Activated CD4-positive, alpha-beta T cell treated with anti-CD3 and anti-CD28 coated beads, Interleukin-2, amount 10 ng/mL, durations not matched to agents 24 days and 14 days (primary cell): ENCODE data around the gene LDLRAD1. TPM values are rescaled to one million over a fixed set of nuclear protein-coding genes. Genes with fewer than 3 reads are reported as not detected.
A peak's percentile ranks its signal among the peaks of the same experiment; 100 is the strongest.
"Not testable (repeated sequence)": the region's sequence is repeated elsewhere in the genome, so short reads cannot be mapped to it uniquely, and the experiment has no call there.

Experiments
- DNase-seq: peaks from one replicate; pipeline ENCODE4 v3.0.0; 2022
- H3K27ac Mint-ChIP-seq: one replicate; pipeline ENCODE4 v1.8.0; 2022; ENCODE audit warnings: mild to moderate bottlenecking, mixed read lengths
- H3K27me3 Mint-ChIP-seq: one replicate; pipeline ENCODE4 v1.8.0; 2022; ENCODE audit warnings: mixed read lengths
- H3K36me3 Mint-ChIP-seq: one replicate; pipeline ENCODE4 v1.8.0; 2022; ENCODE audit warnings: low read depth, mild to moderate bottlenecking, mixed read lengths
- H3K4me1 Mint-ChIP-seq: one replicate; pipeline ENCODE4 v1.8.0; 2021; ENCODE audit warnings: mixed read lengths
- H3K4me3 Mint-ChIP-seq: one replicate; pipeline ENCODE4 v1.8.0; 2022; ENCODE audit warnings: mild to moderate bottlenecking, moderate library complexity, mixed read lengths
- H3K9me3 Mint-ChIP-seq: one replicate; pipeline ENCODE4 v1.8.0; 2021; ENCODE audit warnings: mixed read lengths
- intact Hi-C: fragments of 100-400 bp; cut with micrococcal nuclease; formaldehyde crosslinking; loops from one replicate; pipeline ENCODE4 v1.15.1; 2023
- total RNA-seq: library from RNA; stranded (reverse); gene quantifications from 2 replicates; pipeline ENCODE4 v1.2.3, GENCODE V29; 2022

Gene LDLRAD1
- not detected in 2 replicates for total RNA-seq

- no peak for DNase-seq
Observed at GRCh38 chr1:54017979-54018378, at the start of gene LDLRAD1. LDLRAD1 (minus strand) TSS chr1:54018186; CDS start chr1:54018112, 74 bp downstream.

GRCh38 chr1:54064299-54064698 lies 46.3 kb upstream of the LDLRAD1 start:
- no peak overlapping the region for H3K27ac Mint-ChIP-seq
- no peaks in the 10 kb centered on the region for H3K9me3 Mint-ChIP-seq
- peaks cover 10% of the 10 kb centered on the region for H3K4me1 Mint-ChIP-seq
- H3K36me3 Mint-ChIP-seq: peaks cover 18% of the 10 kb centered on the region
- intact Hi-C loops: no loop called here
- H3K4me3 Mint-ChIP-seq: no peak overlapping the region
- DNase-seq: no peak
- no peaks in the 10 kb centered on the region for H3K27me3 Mint-ChIP-seq

More at GRCh38 chr1:54017979-54018378, at the start of gene LDLRAD1:
- no peaks in the 10 kb centered on the region for H3K9me3 Mint-ChIP-seq
- intact Hi-C loops: no loop called here
- no peaks in the 10 kb centered on the region for H3K36me3 Mint-ChIP-seq
- no peaks in the 10 kb centered on the region for H3K4me1 Mint-ChIP-seq
- H3K27ac Mint-ChIP-seq: no peak within 1 kb of the TSS
- H3K27me3 Mint-ChIP-seq: peaks cover 6% of the 10 kb centered on the region
- no peak within 1 kb of the TSS for H3K4me3 Mint-ChIP-seq

- no peaks in the 10 kb centered on the region for H3K27me3 Mint-ChIP-seq
Observed at GRCh38 chr1:54054438-54054749, 36.4 kb upstream of the LDLRAD1 start.

GRCh38 chr1:54053745-54054437 lies 35.9 kb upstream of the LDLRAD1 start:
- DNase-seq: no peak
- Mint-ChIP-seq H3K36me3 (peaks cover 28% of the 10 kb centered on the region), H3K27me3 (no peaks in the 10 kb centered on the region), H3K27ac (no peak overlapping the region), H3K4me3 (no peak overlapping the region), H3K4me1 (peaks cover 32% of the 10 kb centered on the region), H3K9me3 (no peaks in the 10 kb centered on the region)
- intact Hi-C loops: loop anchor here (1.0 to 5.0 kb wide), 11 partner anchors 108 to 858 kb away; partner anchors contain the start of genes CPT2, CYB5RL, LRP8 and LRRC42

More at GRCh38 chr1:54054438-54054749, 36.4 kb upstream of the LDLRAD1 start:
- H3K9me3 Mint-ChIP-seq: no peaks in the 10 kb centered on the region
- H3K4me3 Mint-ChIP-seq: no peak overlapping the region
- intact Hi-C loops: loop anchor here (5.0 kb wide), 2 partner anchors 488 to 727 kb away; partner anchors contain the start of gene LRP8
- H3K4me1 Mint-ChIP-seq: peaks cover 32% of the 10 kb centered on the region
- peak; percentile 69 for DNase-seq
- no peak overlapping the region for H3K27ac Mint-ChIP-seq
- H3K36me3 Mint-ChIP-seq: peaks cover 32% of the 10 kb centered on the region

GRCh38 chr1:54052934-54053744 lies 35.2 kb upstream of the LDLRAD1 start, which contains the start of the genes TCEANC2 and TMEM59:
TCEANC2 (plus strand) TSS chr1:54053608; CDS start chr1:54054423, 815 bp downstream.
TMEM59 (minus strand) TSS chr1:54053204; CDS start chr1:54053188, 16 bp downstream.
- intact Hi-C loops: loop anchor here (1.0 to 5.0 kb wide), 11 partner anchors 107 to 857 kb away; partner anchors contain the start of genes CPT2, CYB5RL, LRP8 and LRRC42
- Mint-ChIP-seq H3K9me3 (no peaks in the 10 kb centered on the region), H3K27ac (no peak within 1 kb of the TSS), H3K27me3 (no peaks in the 10 kb centered on the region), H3K36me3 (peaks cover 23% of the 10 kb centered on the region), H3K4me3 (no peak within 1 kb of the TSS), H3K4me1 (peaks cover 28% of the 10 kb centered on the region)
- peak; percentile 99 for DNase-seq

- Mint-ChIP-seq H3K36me3 (peaks cover 19% of the 10 kb centered on the region), H3K27me3 (no peaks in the 10 kb centered on the region), H3K27ac (no peak overlapping the region), H3K4me3 (no peak overlapping the region), H3K4me1 (peaks cover 25% of the 10 kb centered on the region), H3K9me3 (no peaks in the 10 kb centered on the region)
- intact Hi-C loops: loop anchor here (5.0 kb wide), 2 partner anchors 490 to 725 kb away; partner anchors contain the start of gene LRP8
- peak; percentile 86 for DNase-seq
Observed at GRCh38 chr1:54052431-54052933, 34.5 kb upstream of the LDLRAD1 start.

- intact Hi-C loops: loop anchor here (5.0 kb wide), 2 partner anchors 490 to 725 kb away; partner anchors contain the start of gene LRP8
- H3K4me1 Mint-ChIP-seq: peaks cover 24% of the 10 kb centered on the region
- H3K36me3 Mint-ChIP-seq: peaks cover 18% of the 10 kb centered on the region
- no peaks in the 10 kb centered on the region for H3K9me3 Mint-ChIP-seq
- no peaks in the 10 kb centered on the region for H3K27me3 Mint-ChIP-seq
- no peak overlapping the region for H3K4me3 Mint-ChIP-seq
- H3K27ac Mint-ChIP-seq: no peak overlapping the region
- DNase-seq: no peak
Observed at GRCh38 chr1:54051933-54052430, 34.0 kb upstream of the LDLRAD1 start.

GRCh38 chr1:54050435-54050834 lies 32.4 kb upstream of the LDLRAD1 start:
- not testable (repeated sequence) for H3K4me3 Mint-ChIP-seq, H3K36me3 Mint-ChIP-seq, DNase-seq, H3K9me3 Mint-ChIP-seq, H3K27me3 Mint-ChIP-seq, H3K27ac Mint-ChIP-seq
- H3K4me1 Mint-ChIP-seq: peaks cover 18% of the 10 kb centered on the region
- intact Hi-C loops: loop anchor here (5.0 kb wide), 2 partner anchors 492 to 723 kb away; partner anchors contain the start of gene LRP8

GRCh38 chr1:54047384-54048305 lies 29.7 kb upstream of the LDLRAD1 start:
- intact Hi-C loops: no loop called here
- Mint-ChIP-seq H3K36me3 (peaks cover 23% of the 10 kb centered on the region), H3K27me3 (no peaks in the 10 kb centered on the region), H3K4me1 (peaks cover 10% of the 10 kb centered on the region), H3K27ac (peak overlapping the region; percentile 10), H3K4me3 (no peak overlapping the region), H3K9me3 (no peaks in the 10 kb centered on the region)
- DNase-seq: no peak

GRCh38 chr1:54046671-54047383 lies 28.8 kb upstream of the LDLRAD1 start:
- Mint-ChIP-seq H3K9me3 (no peaks in the 10 kb centered on the region), H3K4me3 (no peak overlapping the region), H3K4me1 (peaks cover 10% of the 10 kb centered on the region), H3K36me3 (peaks cover 31% of the 10 kb centered on the region), H3K27ac (peak overlapping the region; percentile 10), H3K27me3 (no peaks in the 10 kb centered on the region)
- intact Hi-C loops: no loop called here
- DNase-seq: no peak

- peaks cover 8% of the 10 kb centered on the region for H3K4me1 Mint-ChIP-seq
- no peak overlapping the region for H3K27ac Mint-ChIP-seq
- no peaks in the 10 kb centered on the region for H3K9me3 Mint-ChIP-seq
- no peaks in the 10 kb centered on the region for H3K27me3 Mint-ChIP-seq
- intact Hi-C loops: no loop called here
- peaks cover 37% of the 10 kb centered on the region for H3K36me3 Mint-ChIP-seq
- H3K4me3 Mint-ChIP-seq: no peak overlapping the region
- DNase-seq: no peak
Observed at GRCh38 chr1:54045496-54045895, 27.5 kb upstream of the LDLRAD1 start.

GRCh38 chr1:54041806-54042205 lies 23.8 kb upstream of the LDLRAD1 start:
- H3K27ac Mint-ChIP-seq: no peak overlapping the region
- H3K27me3 Mint-ChIP-seq: no peaks in the 10 kb centered on the region
- DNase-seq: no peak
- H3K36me3 Mint-ChIP-seq: peaks cover 45% of the 10 kb centered on the region
- intact Hi-C loops: no loop called here
- no peak overlapping the region for H3K4me3 Mint-ChIP-seq
- H3K9me3 Mint-ChIP-seq: no peaks in the 10 kb centered on the region
- H3K4me1 Mint-ChIP-seq: peaks cover 2% of the 10 kb centered on the region
